ENCODE measurements around the gene SEMA3B. TPM values are rescaled to one million over a fixed set of nuclear protein-coding genes. Genes with fewer than 3 reads are reported as not detected.
A peak's percentile ranks its signal among the peaks of the same experiment; 100 is the strongest.

Gene SEMA3B
- total and polyA plus RNA-seq, 9 of the 15 experiments (the other 6 are each of a cell fraction or from before 2014, with no cell fraction given): 0.03 to 1.8 (median 0.55) TPM; not detected in 1

GRCh38 chr3:50298836-50299637 is 30.1 kb downstream of the SEMA3B start, which contains the start of the genes HYAL3 and NAA80 (continued):
- TF ChIP-seq ZBTB40 (IDR thresholded peaks at IDR 0.05) (0 out of 2 replicates have a peak, but pooled peaks have one; percentile 15), ZBTB40 (CRISPR knock-in tag; IDR thresholded peaks at IDR 0.05) (no peak), MYNN (IDR thresholded peaks at IDR 0.05) (no peak; the same call in 1 of the 2 replicates), MYNN (CRISPR knock-in tag; IDR thresholded peaks at IDR 0.05) (no peak), SP1 (CRISPR knock-in tag; IDR thresholded peaks at IDR 0.05) (peak; percentile 80), ERF (CRISPR knock-in tag; IDR thresholded peaks at IDR 0.05) (no peak), TCF3 (CRISPR knock-in tag; IDR thresholded peaks at IDR 0.05) (no peak), BHLHE40 (IDR thresholded peaks at IDR 0.05; ENCODE audit: low read length) (peak; percentile 60; the same call in 1 of the 2 replicates), GABPB1 (CRISPR knock-in tag; IDR thresholded peaks at IDR 0.05) (no peak; the same call in 1 of the 2 replicates), NR2C2 (CRISPR knock-in tag; IDR thresholded peaks at IDR 0.05) (no peak), NR2C2 (tag; IDR thresholded peaks at IDR 0.05) (no peak; the same call in 1 of the 2 replicates), ESRRA (IDR thresholded peaks at IDR 0.05; ENCODE audit: borderline replicate concordance, low read depth) (peak; percentile 36; the same call in 1 of the 2 replicates), FOXP1 (CRISPR knock-in tag; IDR thresholded peaks at IDR 0.05) (0 out of 2 replicates have a peak, but pooled peaks have one; percentile 42), SNAPC5 (CRISPR knock-in tag; IDR thresholded peaks at IDR 0.05) (no peak), FOXM1 (IDR thresholded peaks at IDR 0.05; ENCODE audit: low read depth) (no peak), FOXM1 (CRISPR knock-in tag; IDR thresholded peaks at IDR 0.05; ENCODE audit: low read depth) (no peak)
